Keratinocyte (primary cell): ENCODE results near the gene LDB2. TPM values are rescaled to one million over a fixed set of nuclear protein-coding genes. Genes with fewer than 3 reads are reported as not detected.

Experiments
- DNase-seq: peaks from one replicate; pipeline ENCODE4 v3.0.0-alpha.2; 2011; ENCODE audit warnings: low read depth, missing footprints, low spot score
- FAIRE-seq: peaks from 2 replicates; lab custom pipeline; 2011; peaks lifted over from hg19 to GRCh38; lab: Jason Lieb, UNC
- H2AFZ ChIP-seq: 2 replicates; pipeline ENCODE4 v1.6.0; 2012; ENCODE audit warnings: low read length, control low read depth, inconsistent platforms; ENCODE audit not compliant: control insufficient read depth
- H3K27ac ChIP-seq: 2 replicates; pipeline ENCODE4 v1.5.1; 2011; ENCODE audit warnings: low read length; ENCODE audit not compliant: control insufficient read depth, insufficient read depth
- H3K27me3 ChIP-seq: 3 replicates; pipeline ENCODE4 v1.6.0; 2011; ENCODE audit warnings: low read length; ENCODE audit not compliant: control insufficient read depth, insufficient read depth; ENCODE audit errors: extremely low read depth
- H3K36me3 ChIP-seq, 2 experiments: 2 replicates in 1 of 2; 3 replicates in 1 of 2; pipeline ENCODE4 v1.5.1; 2011; ENCODE audit warnings: low read length in 2 of 2, mild to moderate bottlenecking in 1 of 2; ENCODE audit not compliant: control insufficient read depth in 2 of 2, insufficient read depth in 2 of 2; ENCODE audit errors: extremely low read depth in 1 of 2
- H3K4me1 ChIP-seq: 3 replicates; pipeline ENCODE4 v1.5.1; 2011; ENCODE audit warnings: low read length; ENCODE audit not compliant: control insufficient read depth, insufficient read depth; ENCODE audit errors: extremely low read depth
- H3K4me2 ChIP-seq: 3 replicates; pipeline ENCODE4 v1.6.0; 2011; ENCODE audit warnings: low read depth, low read length; ENCODE audit not compliant: control insufficient read depth, insufficient read depth; ENCODE audit errors: extremely low read depth
- H3K4me3 ChIP-seq, 3 experiments: fragments of 200-600 bp in 1 of 3; sonication (generic) in 1 of 3; 2 replicates in 2 of 3; 3 replicates in 1 of 3; pipeline ENCODE4 v1.5.1; 2011 to 2016; ENCODE audit warnings: low read length in 3 of 3, mild to moderate bottlenecking in 3 of 3, control low read depth in 2 of 3, inconsistent platforms in 1 of 3, low read depth in 1 of 3, mixed read lengths in 1 of 3, mixed run types in 1 of 3, moderate library complexity in 1 of 3; ENCODE audit not compliant: control insufficient read depth in 2 of 3, insufficient read depth in 2 of 3; ENCODE audit errors: extremely low read depth in 1 of 3
- H3K79me2 ChIP-seq: 2 replicates; pipeline ENCODE4 v1.6.0; 2012; ENCODE audit warnings: low read length; ENCODE audit not compliant: control insufficient read depth, insufficient read depth
- H3K9ac ChIP-seq: 3 replicates; pipeline ENCODE4 v1.6.0; 2011; ENCODE audit warnings: low read length; ENCODE audit not compliant: control insufficient read depth, insufficient read depth; ENCODE audit errors: extremely low read depth
- H3K9me1 ChIP-seq: 3 replicates; pipeline ENCODE4 v1.6.0; 2011; ENCODE audit warnings: low read length; ENCODE audit not compliant: control insufficient read depth, insufficient read depth; ENCODE audit errors: extremely low read depth
- H3K9me3 ChIP-seq: 2 replicates; pipeline ENCODE4 v1.5.1; 2012; ENCODE audit warnings: low read depth, low read length; ENCODE audit not compliant: control insufficient read depth
- H4K20me1 ChIP-seq: 3 replicates; pipeline ENCODE4 v1.6.0; 2011; ENCODE audit warnings: low read length; ENCODE audit not compliant: control insufficient read depth, insufficient read depth; ENCODE audit errors: extremely low read depth
- EZH2 ChIP-seq: IDR thresholded peaks from one replicate; pipeline ENCODE4 v1.6.1; 2012; ENCODE audit warnings: inconsistent platforms, mild to moderate bottlenecking, low read length, moderate library complexity
- dilution Hi-C: fragments of 300-500 bp; cut with MboI; formaldehyde crosslinking; loops from one replicate; pipeline ENCODE4 v1.7.0; 2020; ENCODE audit warnings: low sequenced_read_pairs; ENCODE audit not compliant: extremely low pct_ligation_motif_present
- polyA plus RNA-seq, 5 experiments: library from polyadenylated mRNA; depleted of rRNA in 3 of 5; stranded (reverse) in 3 of 5; stranded (forward) in 1 of 5; unstranded in 1 of 5; fragments of >200 nt; gene quantifications; 1 replicate in 1 of 5; 2 replicates in 3 of 5; 3 replicates in 1 of 5; pipeline versions ENCODE4 v1.2.1 to v1.2.3, GENCODE V29; 2011 to 2012; ENCODE audit warnings: missing spikeins in 2 of 5, low read depth in 1 of 5, low replicate concordance in 1 of 5
- TF ChIP-seq, protein P1 (sequence below), 3 experiments: IDR thresholded peaks in 1 of 3; conservative IDR thresholded peaks in 1 of 3; optimal IDR thresholded peaks in 1 of 3; 2 replicates in 2 of 3; 3 replicates in 1 of 3; pipeline versions ENCODE3 to v1.5.1; 2011; ENCODE audit warnings: low read length in 3 of 3, mild to moderate bottlenecking in 3 of 3, moderate library complexity in 2 of 3, control low read depth in 1 of 3, inconsistent platforms in 1 of 3; ENCODE audit not compliant: insufficient read depth in 2 of 3; ENCODE audit errors: extremely low read depth in 1 of 3

Gene LDB2
- polyA plus RNA-seq, 1 donor (not counting 4 experiments of a cell fraction or from before 2014, with no cell fraction given), result not detected

DNA sequence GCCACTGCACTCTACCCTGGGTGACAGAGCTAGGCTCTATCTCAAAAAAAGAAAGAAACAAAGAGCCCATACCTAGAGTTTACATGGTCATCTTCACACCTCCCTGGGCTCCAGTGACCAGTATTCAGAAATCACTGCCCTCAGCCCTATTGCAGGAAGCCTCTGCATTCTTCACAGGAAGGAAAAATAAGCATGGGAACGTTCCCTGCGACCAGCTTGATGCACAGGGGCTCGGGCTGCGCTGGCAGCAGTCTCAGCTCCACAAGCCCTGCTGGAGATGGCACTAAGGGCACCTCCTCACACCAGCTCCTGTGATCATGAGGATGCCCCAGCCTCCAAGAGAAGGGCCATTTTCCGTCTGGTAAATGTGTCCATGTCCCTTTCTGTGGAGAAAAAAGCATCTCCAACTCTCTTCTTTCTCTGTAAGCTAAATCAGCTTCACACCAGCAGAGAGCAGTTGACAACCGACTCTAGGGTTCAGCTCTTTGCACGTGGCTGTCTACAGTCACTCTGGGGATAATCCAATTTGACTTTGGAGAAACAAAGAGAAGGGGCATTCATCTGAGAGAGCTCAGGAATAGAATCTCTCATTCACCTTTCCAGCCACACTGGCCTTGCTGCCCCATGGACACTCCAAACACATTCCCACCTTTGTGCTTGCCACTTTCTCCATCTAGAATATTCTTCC, 33.1 kb downstream of the LDB2 start:
- dilution Hi-C loops, result no loop called here

DNA sequence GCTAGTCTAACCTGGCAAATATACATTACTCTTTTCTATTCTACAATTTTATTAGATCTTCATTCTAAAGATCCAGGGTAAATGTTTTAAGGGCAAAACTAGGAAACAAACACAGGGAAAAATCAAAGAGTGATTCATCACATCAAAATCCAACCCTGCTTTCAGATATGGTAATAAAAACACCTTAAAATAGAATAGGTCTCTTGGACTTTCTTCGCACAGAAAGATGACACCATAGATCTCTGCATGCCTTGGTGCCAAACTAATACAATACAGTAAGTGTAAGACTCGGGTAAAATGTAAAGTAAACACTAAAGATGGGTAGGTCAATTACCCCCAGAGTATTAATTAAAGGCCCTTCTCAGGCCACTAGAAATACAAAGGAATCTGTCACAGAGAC, 34.2 kb downstream of the LDB2 start:
- dilution Hi-C loops, result no loop called here
- Histone ChIP-seq H2AFZ (no peak overlapping the region), H3K4me3 (no peak overlapping the region), H3K4me1 (no peaks in the 10 kb centered on the region), H3K79me2 (no peaks in the 10 kb centered on the region), H3K4me2 (no peak overlapping the region), H3K9ac (no peak overlapping the region), H3K27ac (no peak overlapping the region), H3K9me1 (no peaks in the 10 kb centered on the region), H4K20me1 (no peaks in the 10 kb centered on the region), H3K9me3 (peaks cover 2% of the 10 kb centered on the region), H3K27me3 (no peaks in the 10 kb centered on the region), H3K36me3 (no peaks in the 10 kb centered on the region)
- FAIRE-seq (no peak), DNase-seq (no peak)
- no peak for TF ChIP-seq EZH2
- TF ChIP-seq, protein P1, sequence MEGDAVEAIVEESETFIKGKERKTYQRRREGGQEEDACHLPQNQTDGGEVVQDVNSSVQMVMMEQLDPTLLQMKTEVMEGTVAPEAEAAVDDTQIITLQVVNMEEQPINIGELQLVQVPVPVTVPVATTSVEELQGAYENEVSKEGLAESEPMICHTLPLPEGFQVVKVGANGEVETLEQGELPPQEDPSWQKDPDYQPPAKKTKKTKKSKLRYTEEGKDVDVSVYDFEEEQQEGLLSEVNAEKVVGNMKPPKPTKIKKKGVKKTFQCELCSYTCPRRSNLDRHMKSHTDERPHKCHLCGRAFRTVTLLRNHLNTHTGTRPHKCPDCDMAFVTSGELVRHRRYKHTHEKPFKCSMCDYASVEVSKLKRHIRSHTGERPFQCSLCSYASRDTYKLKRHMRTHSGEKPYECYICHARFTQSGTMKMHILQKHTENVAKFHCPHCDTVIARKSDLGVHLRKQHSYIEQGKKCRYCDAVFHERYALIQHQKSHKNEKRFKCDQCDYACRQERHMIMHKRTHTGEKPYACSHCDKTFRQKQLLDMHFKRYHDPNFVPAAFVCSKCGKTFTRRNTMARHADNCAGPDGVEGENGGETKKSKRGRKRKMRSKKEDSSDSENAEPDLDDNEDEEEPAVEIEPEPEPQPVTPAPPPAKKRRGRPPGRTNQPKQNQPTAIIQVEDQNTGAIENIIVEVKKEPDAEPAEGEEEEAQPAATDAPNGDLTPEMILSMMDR (optimal IDR thresholded peaks at IDR 0.05 in 1 of 3, IDR thresholded peaks at IDR 0.05 in 1 of 3, conservative IDR thresholded peaks at IDR 0.05 in 1 of 3; ENCODE audit: extremely low read depth in 1 of 3, insufficient read depth in 2 of 3, low read length in 3 of 3), result no peak

More for the DNA sequence above, 33.1 kb downstream of the LDB2 start:
- H2AFZ ChIP-seq, result no peak overlapping the region
- H3K9me3 ChIP-seq, result peaks cover 2% of the 10 kb centered on the region
- no peak for TF ChIP-seq EZH2
- TF ChIP-seq, protein P1 (optimal IDR thresholded peaks at IDR 0.05 in 1 of 3, IDR thresholded peaks at IDR 0.05 in 1 of 3, conservative IDR thresholded peaks at IDR 0.05 in 1 of 3; ENCODE audit: extremely low read depth in 1 of 3, insufficient read depth in 2 of 3, low read length in 3 of 3), result no peak
- no peak overlapping the region for H3K27ac ChIP-seq
- H3K27me3 ChIP-seq, result no peaks in the 10 kb centered on the region
- FAIRE-seq (no peak), DNase-seq (no peak)
- no peaks in the 10 kb centered on the region for H3K36me3 ChIP-seq
- no peaks in the 10 kb centered on the region for H3K79me2 ChIP-seq
- no peak overlapping the region for H3K4me3 ChIP-seq
- no peaks in the 10 kb centered on the region for H3K9me1 ChIP-seq
- H4K20me1 ChIP-seq, result no peaks in the 10 kb centered on the region
- H3K4me1 ChIP-seq, result no peaks in the 10 kb centered on the region
- H3K4me2 ChIP-seq, result no peak overlapping the region
- no peak overlapping the region for H3K9ac ChIP-seq
